ENCODE measurements around the gene ZNF385D. TPM values are rescaled to one million over a fixed set of nuclear protein-coding genes. Genes with fewer than 3 reads are reported as not detected.

ZNF385D gene
- total RNA-seq, 1 experiment from 2014 or later, result 5.9 TPM

GRCh38 chr3:21718161-21718765, 32.7 kb downstream of the ZNF385D start:
- Histone ChIP-seq H3K27me3 (ENCODE audit: low read length) (no peaks in the 10 kb centered on the region), H3K79me2 (ENCODE audit: low read length) (0 out of 2 replicates have a peak, but pooled peaks cover 4% of the 10 kb centered on the region), H3K9ac (ENCODE audit: low read length) (peak overlapping the region; percentile 39), H3K36me3 (ENCODE audit: low read depth, low read length) (peaks cover 8% of the 10 kb centered on the region; the same call in 1 of the 2 replicates), H3K4me3 (ENCODE audit: low read length) (no peak overlapping the region), H3K4me2 (ENCODE audit: low read length) (peak overlapping the region; percentile 65), H3K9me3 (ENCODE audit: low read length) (no peaks in the 10 kb centered on the region), H3K9me2 (replicated peaks; ENCODE audit: low read length) (no peaks in the 10 kb centered on the region), H3K27ac (ENCODE audit: low read length) (peak overlapping the region; percentile 94), H4K20me1 (ENCODE audit: low read length) (no peaks in the 10 kb centered on the region), H3F3A (ENCODE audit: low read length, unreplicated experiment) (peaks cover 8% of the 10 kb centered on the region), H3K4me1 (ENCODE audit: insufficient read depth, low read length) (peaks cover 18% of the 10 kb centered on the region), H2AFZ (ENCODE audit: low read length) (no peak overlapping the region)
- ATAC-seq, result peak; percentile 98
- ChIA-PET POLR2A (ENCODE audit: unreplicated experiment) (no interaction called here), CTCF (no interaction called here)
- BruUV-seq (replicated peaks), result no TSS peak
- intact Hi-C loops (cut with micrococcal nuclease), result no loop called here
- TF ChIP-seq EZH2 (IDR thresholded peaks at IDR 0.05; ENCODE audit: low read length, unreplicated experiment), result no peak
- TF ChIP-seq EZH2phosphoT487 (IDR thresholded peaks at IDR 0.05; ENCODE audit: borderline replicate concordance, low read length), result no peak
- TF ChIP-seq, protein P1, sequence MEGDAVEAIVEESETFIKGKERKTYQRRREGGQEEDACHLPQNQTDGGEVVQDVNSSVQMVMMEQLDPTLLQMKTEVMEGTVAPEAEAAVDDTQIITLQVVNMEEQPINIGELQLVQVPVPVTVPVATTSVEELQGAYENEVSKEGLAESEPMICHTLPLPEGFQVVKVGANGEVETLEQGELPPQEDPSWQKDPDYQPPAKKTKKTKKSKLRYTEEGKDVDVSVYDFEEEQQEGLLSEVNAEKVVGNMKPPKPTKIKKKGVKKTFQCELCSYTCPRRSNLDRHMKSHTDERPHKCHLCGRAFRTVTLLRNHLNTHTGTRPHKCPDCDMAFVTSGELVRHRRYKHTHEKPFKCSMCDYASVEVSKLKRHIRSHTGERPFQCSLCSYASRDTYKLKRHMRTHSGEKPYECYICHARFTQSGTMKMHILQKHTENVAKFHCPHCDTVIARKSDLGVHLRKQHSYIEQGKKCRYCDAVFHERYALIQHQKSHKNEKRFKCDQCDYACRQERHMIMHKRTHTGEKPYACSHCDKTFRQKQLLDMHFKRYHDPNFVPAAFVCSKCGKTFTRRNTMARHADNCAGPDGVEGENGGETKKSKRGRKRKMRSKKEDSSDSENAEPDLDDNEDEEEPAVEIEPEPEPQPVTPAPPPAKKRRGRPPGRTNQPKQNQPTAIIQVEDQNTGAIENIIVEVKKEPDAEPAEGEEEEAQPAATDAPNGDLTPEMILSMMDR (conservative IDR thresholded peaks at IDR 0.05; ENCODE audit: low read depth, low read length), result no peak
- DNase-seq, result peak; percentile 97

GRCh38 chr3:21715662-21716061, 35.3 kb downstream of the ZNF385D start:
- ChIA-PET POLR2A (ENCODE audit: unreplicated experiment) (interaction anchor here (0.6 kb wide), 1 partner anchor 443 kb away, joined by 3 read pairs; no protein-coding TSS in a partner anchor), CTCF (no interaction called here)
- BruUV-seq (replicated peaks), result no TSS peak
- TF ChIP-seq EZH2phosphoT487 (IDR thresholded peaks at IDR 0.05; ENCODE audit: borderline replicate concordance, low read length) (no peak), EZH2 (IDR thresholded peaks at IDR 0.05; ENCODE audit: low read length, unreplicated experiment) (no peak)
- TF ChIP-seq, protein P1 (conservative IDR thresholded peaks at IDR 0.05; ENCODE audit: low read depth, low read length), result no peak
- H3F3A ChIP-seq (ENCODE audit: low read length, unreplicated experiment), result peaks cover 8% of the 10 kb centered on the region
- H2AFZ ChIP-seq (ENCODE audit: low read length), result no peak overlapping the region
- no peak overlapping the region for H3K4me2 ChIP-seq (ENCODE audit: low read length)
- intact Hi-C loops (cut with micrococcal nuclease), result no loop called here
- no peaks in the 10 kb centered on the region for H3K9me2 ChIP-seq (replicated peaks; ENCODE audit: low read length)
- H3K27ac ChIP-seq (ENCODE audit: low read length), result no peak overlapping the region
- H3K36me3 ChIP-seq (ENCODE audit: low read depth, low read length), result peaks cover 8% of the 10 kb centered on the region; the same call in 1 of the 2 replicates
- no peak overlapping the region for H3K9ac ChIP-seq (ENCODE audit: low read length)
- H3K79me2 ChIP-seq (ENCODE audit: low read length), result no peaks in the 10 kb centered on the region
- no peak overlapping the region for H3K4me3 ChIP-seq (ENCODE audit: low read length)
- peaks cover 18% of the 10 kb centered on the region for H3K4me1 ChIP-seq (ENCODE audit: insufficient read depth, low read length)
- ATAC-seq (no peak), DNase-seq (no peak)
- no peaks in the 10 kb centered on the region for H4K20me1 ChIP-seq (ENCODE audit: low read length)
- no peaks in the 10 kb centered on the region for H3K27me3 ChIP-seq (ENCODE audit: low read length)
- no peaks in the 10 kb centered on the region for H3K9me3 ChIP-seq (ENCODE audit: low read length)

DNA sequence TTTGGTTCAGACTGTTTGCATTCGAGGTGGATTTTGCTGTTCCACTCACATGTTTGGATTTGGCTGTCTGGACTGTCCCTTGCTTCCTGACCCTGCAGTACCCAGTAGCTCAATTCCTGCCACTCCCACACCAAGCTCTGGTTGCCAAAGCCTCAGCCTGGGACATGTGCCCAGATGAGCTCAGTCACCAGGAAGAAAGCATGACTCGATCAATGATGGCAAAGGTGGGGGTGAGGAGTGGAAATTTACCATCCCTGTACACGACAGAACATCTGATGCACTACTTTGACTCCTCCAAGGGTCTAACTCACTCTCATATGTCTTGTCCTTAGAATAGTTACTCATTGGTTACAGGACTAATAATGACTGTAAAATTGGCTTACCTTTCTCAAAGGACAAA, 45.2 kb downstream of the ZNF385D start:
- H3K9me2 ChIP-seq (replicated peaks; ENCODE audit: low read length), result no peaks in the 10 kb centered on the region
- H2AFZ ChIP-seq (ENCODE audit: low read length), result no peak overlapping the region
- ChIA-PET POLR2A (ENCODE audit: unreplicated experiment) (interaction anchor here (0.6 to 0.9 kb wide), 3 partner anchors 34 to 46 kb away, joined by 3 to 17 read pairs (median 7); no protein-coding TSS in a partner anchor), CTCF (no interaction called here)
- H3K27ac ChIP-seq (ENCODE audit: low read length), result peak overlapping the region; percentile 92
- TF ChIP-seq EZH2phosphoT487 (IDR thresholded peaks at IDR 0.05; ENCODE audit: borderline replicate concordance, low read length) (no peak), EZH2 (IDR thresholded peaks at IDR 0.05; ENCODE audit: low read length, unreplicated experiment) (no peak)
- TF ChIP-seq, protein P1 (conservative IDR thresholded peaks at IDR 0.05; ENCODE audit: low read depth, low read length), result no peak
- ATAC-seq (peak; percentile 98), DNase-seq (peak; percentile 97)
- H3K4me3 ChIP-seq (ENCODE audit: low read length), result no peak overlapping the region
- 0 out of 2 replicates have a peak, but pooled peaks cover 5% of the 10 kb centered on the region for H3K9me3 ChIP-seq (ENCODE audit: low read length)
- peaks cover 10% of the 10 kb centered on the region for H3K36me3 ChIP-seq (ENCODE audit: low read depth, low read length)
- peak overlapping the region; percentile 48 for H3K4me2 ChIP-seq (ENCODE audit: low read length)
- peaks cover 24% of the 10 kb centered on the region for H3K4me1 ChIP-seq (ENCODE audit: insufficient read depth, low read length)
- no peaks in the 10 kb centered on the region for H3K27me3 ChIP-seq (ENCODE audit: low read length)
- intact Hi-C loops (cut with micrococcal nuclease), result loop anchor here (2.0 to 5.0 kb wide), 2 partner anchors 45 to 133 kb away; partner anchors contain the start of gene ZNF385D
- no TSS peak for BruUV-seq (replicated peaks)
- peak overlapping the region; percentile 55 for H3K9ac ChIP-seq (ENCODE audit: low read length)
- no peaks in the 10 kb centered on the region for H3K79me2 ChIP-seq (ENCODE audit: low read length)
- no peaks in the 10 kb centered on the region for H4K20me1 ChIP-seq (ENCODE audit: low read length)
- no peaks in the 10 kb centered on the region for H3F3A ChIP-seq (ENCODE audit: low read length, unreplicated experiment)

Measured in PC-3 (cell line).